GM12875 (cell line): ENCODE results near the gene ACTN1.

ENCODE experiments used
- H3K4me3 ChIP-seq: one replicate; pipeline ENCODE4 v1.5.1; 2011; ENCODE audit warnings: low read depth, low read length, control low read depth
- CTCF ChIP-seq: IDR thresholded peaks from 2 replicates; pipeline ENCODE4 v1.5.1; 2011; ENCODE audit warnings: low read depth, mild to moderate bottlenecking, control low read depth, inconsistent platforms, low read length, moderate library complexity, borderline replicate concordance; ENCODE audit not compliant: insufficient read depth

ACTN1 gene

GRCh38 chr14:68964300-68965093, 14.6 kb downstream of the ACTN1 start:
- H3K4me3 ChIP-seq, result no peak overlapping the region
- TF ChIP-seq CTCF, result no peak

GRCh38 chr14:68962681-68963080, 16.4 kb downstream of the ACTN1 start:
- TF ChIP-seq CTCF, result no peak
- no peak overlapping the region for H3K4me3 ChIP-seq

- TF ChIP-seq CTCF, result no peak
Measured at GRCh38 chr14:68961781-68962584, 17.1 kb downstream of the ACTN1 start.

GRCh38 chr14:68961361-68961760, 17.7 kb downstream of the ACTN1 start:
- no peak for TF ChIP-seq CTCF
- no peak overlapping the region for H3K4me3 ChIP-seq

More at GRCh38 chr14:68961781-68962584, 17.1 kb downstream of the ACTN1 start:
- no peak overlapping the region for H3K4me3 ChIP-seq

GRCh38 chr14:68960123-68960522, 19.0 kb downstream of the ACTN1 start:
- H3K4me3 ChIP-seq, result no peak overlapping the region
- TF ChIP-seq CTCF, result no peak

GRCh38 chr14:68959035-68959434, 20.1 kb downstream of the ACTN1 start:
- TF ChIP-seq CTCF, result no peak
- H3K4me3 ChIP-seq, result no peak overlapping the region

GRCh38 chr14:68958553-68958952, 20.5 kb downstream of the ACTN1 start:
- no peak for TF ChIP-seq CTCF
- H3K4me3 ChIP-seq, result no peak overlapping the region
